ENCODE data around the gene PROSER2.

The PROSER2 gene

GRCh38 chr10:11805792-11806191 is 17.4 kb upstream of the PROSER2 start:
- FAIRE-seq = no peak

GRCh38 chr10:11806706-11807105 is 16.4 kb upstream of the PROSER2 start:
- FAIRE-seq = no peak

- FAIRE-seq = no peak
These were observed 14.3 kb upstream of the PROSER2 start for GRCh38 chr10:11808808-11809207.

- FAIRE-seq = no peak
These were observed 12.8 kb upstream of the PROSER2 start for GRCh38 chr10:11810313-11810766.

GRCh38 chr10:11810973-11811372 is 12.2 kb upstream of the PROSER2 start:
- no peak for FAIRE-seq

- FAIRE-seq = no peak
These were observed 10.0 kb upstream of the PROSER2 start for GRCh38 chr10:11813177-11813576.

- FAIRE-seq = no peak
These were observed 9.1 kb upstream of the PROSER2 start for GRCh38 chr10:11813855-11814567.

GRCh38 chr10:11819027-11819426 is 4.1 kb upstream of the PROSER2 start:
- no peak for FAIRE-seq

- FAIRE-seq = no peak
These were observed 965 bp upstream of the PROSER2 start for GRCh38 chr10:11822026-11822756.

- no peak for FAIRE-seq
These were observed 391 bp upstream of the PROSER2 start for GRCh38 chr10:11822809-11823121.

- no peak for FAIRE-seq
These were observed 812 bp downstream of the PROSER2 start for GRCh38 chr10:11823989-11824346.

- no peak for FAIRE-seq
These were observed 1.2 kb downstream of the PROSER2 start for GRCh38 chr10:11824376-11824775.

GRCh38 chr10:11824825-11825224 is 1.7 kb downstream of the PROSER2 start:
- no peak for FAIRE-seq

GRCh38 chr10:11825796-11826414 is 2.7 kb downstream of the PROSER2 start:
- no peak for FAIRE-seq

GRCh38 chr10:11827006-11827405 is 3.9 kb downstream of the PROSER2 start:
- no peak for FAIRE-seq

GRCh38 chr10:11827414-11827813 is 4.3 kb downstream of the PROSER2 start:
- no peak for FAIRE-seq

- FAIRE-seq = no peak
These were observed 5.6 kb downstream of the PROSER2 start for GRCh38 chr10:11828682-11829284.

- peak; percentile 60 for FAIRE-seq
These were observed 7.8 kb downstream of the PROSER2 start for GRCh38 chr10:11830836-11831519.

GRCh38 chr10:11831520-11831951 is 8.4 kb downstream of the PROSER2 start:
- FAIRE-seq = peak; percentile 24

- FAIRE-seq = no peak
These were observed 8.9 kb downstream of the PROSER2 start for GRCh38 chr10:11832042-11832441.

GRCh38 chr10:11835061-11835460 is 11.9 kb downstream of the PROSER2 start:
- no peak for FAIRE-seq

GRCh38 chr10:11835704-11836103 is 12.5 kb downstream of the PROSER2 start:
- no peak for FAIRE-seq
